HAP-1 (cell line): ENCODE data around the gene CSNK1G1.

ENCODE experiments used
- DNase-seq, 2 experiments: peaks; one replicate each; pipeline ENCODE4 v3.0.0-alpha.2; 2016 to 2020; ENCODE audit warnings: low spot score in 2 of 2
- H3K27me3 ChIP-seq: fragments of 250-450 bp; sonication (Bioruptor Pico); 2 replicates; pipeline ENCODE4 v1.5.1; 2020; ENCODE audit warnings: low read depth, mild to moderate bottlenecking, moderate library complexity
- H3K36me3 ChIP-seq: fragments of 250-450 bp; sonication (Bioruptor Pico); replicated peaks from 2 replicates; pipeline ENCODE4 v1.5.1; 2020; ENCODE audit warnings: mild to moderate bottlenecking
- H3K4me1 ChIP-seq: fragments of 250-450 bp; sonication (Bioruptor Pico); 2 replicates; pipeline ENCODE4 v1.5.1; 2020; ENCODE audit warnings: mild to moderate bottlenecking
- H3K4me3 ChIP-seq: fragments of 250-450 bp; sonication (Bioruptor Pico); 2 replicates; pipeline ENCODE4 v1.5.1; 2020; ENCODE audit warnings: mild to moderate bottlenecking, moderate library complexity
- H3K9me3 ChIP-seq: fragments of 250-450 bp; sonication (Bioruptor Pico); 2 replicates; pipeline ENCODE4 v1.5.1; 2020; ENCODE audit warnings: mild to moderate bottlenecking, moderate library complexity
- in situ Hi-C: fragments of 300-500 bp; cut with MboI; formaldehyde crosslinking; loops from 3 replicates; pipeline ENCODE4 v1.14.3; 2020; ENCODE audit warnings: low sequenced_read_pairs, inconsistent platforms, mixed read lengths

CSNK1G1 gene

GRCh38 chr15:64138331-64138941 lies 217.5 kb downstream of the CSNK1G1 start:
- no peaks in the 10 kb centered on the region for H3K27me3 ChIP-seq
- H3K9me3 ChIP-seq = no peaks in the 10 kb centered on the region
- peaks cover 51% of the 10 kb centered on the region for H3K36me3 ChIP-seq
- no peak overlapping the region for H3K4me3 ChIP-seq
- H3K4me1 ChIP-seq = no peaks in the 10 kb centered on the region
- in situ Hi-C loops = no loop called here
- no peak for DNase-seq

DNA sequence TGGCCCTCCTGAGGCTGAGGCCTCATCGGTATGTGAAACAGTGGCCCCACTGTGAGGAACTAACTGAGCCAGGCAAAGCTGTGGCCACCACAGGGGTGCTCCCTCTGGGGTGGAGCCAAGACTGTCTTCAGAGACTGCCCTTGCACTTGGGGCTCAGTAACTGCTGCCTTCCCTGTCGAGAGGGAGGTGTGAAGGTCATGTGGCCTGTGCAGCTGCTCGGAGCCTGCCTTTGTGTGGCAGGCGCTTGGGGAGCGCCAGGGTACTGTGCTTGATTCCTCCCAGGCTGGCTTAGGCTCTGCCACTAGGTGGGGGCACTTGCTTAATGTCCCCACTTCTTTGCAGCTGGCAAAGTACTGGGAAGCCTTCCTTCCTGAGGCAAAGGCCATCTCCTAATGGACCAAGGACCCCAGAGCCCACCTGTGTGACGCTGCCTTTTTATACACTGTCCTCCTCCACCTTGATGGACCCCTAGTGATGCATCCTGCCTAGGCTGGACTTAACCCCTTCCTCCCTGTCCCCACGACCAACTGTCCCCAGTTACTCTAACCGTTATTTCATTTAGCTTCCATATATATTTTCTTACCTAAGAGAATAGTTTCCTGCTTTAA lies 218.6 kb downstream of the CSNK1G1 start:
- Histone ChIP-seq H3K36me3 (peaks cover 61% of the 10 kb centered on the region), H3K9me3 (no peaks in the 10 kb centered on the region), H3K4me3 (no peak overlapping the region), H3K4me1 (no peaks in the 10 kb centered on the region), H3K27me3 (no peaks in the 10 kb centered on the region)
- no peak for DNase-seq
- in situ Hi-C loops = no loop called here

- in situ Hi-C loops = no loop called here
- H3K9me3 ChIP-seq = no peaks in the 10 kb centered on the region
- H3K4me1 ChIP-seq = no peaks in the 10 kb centered on the region
- no peaks in the 10 kb centered on the region for H3K27me3 ChIP-seq
- H3K36me3 ChIP-seq = peaks cover 69% of the 10 kb centered on the region
- no peak for DNase-seq
- no peak overlapping the region for H3K4me3 ChIP-seq
Measured at GRCh38 chr15:64136347-64136746, 219.6 kb downstream of the CSNK1G1 start.

DNA sequence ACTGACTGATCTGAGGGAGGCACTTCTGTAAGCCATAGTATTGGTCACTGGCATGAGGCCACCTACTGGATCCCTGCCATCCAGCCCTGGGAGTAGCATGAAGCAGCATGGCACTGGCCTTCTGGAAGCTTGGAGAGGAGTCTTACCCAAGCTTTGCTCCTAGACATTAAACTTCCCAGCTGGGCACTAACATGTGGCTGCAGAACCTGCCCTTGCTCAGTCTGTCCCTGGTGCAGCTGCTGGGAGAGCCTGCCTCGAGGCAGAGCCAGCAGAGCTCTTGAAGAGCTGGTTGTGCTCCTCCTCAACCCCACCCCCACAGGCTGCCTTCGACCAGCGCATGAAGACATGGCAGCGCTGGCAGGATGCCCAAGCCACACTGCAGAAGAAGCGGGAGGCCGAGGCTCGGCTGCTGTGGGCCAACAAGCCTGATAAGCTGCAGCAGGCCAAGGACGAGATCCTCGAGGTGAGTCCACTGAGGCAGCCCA lies 221.6 kb downstream of the CSNK1G1 start:
- H3K27me3 ChIP-seq = no peaks in the 10 kb centered on the region
- in situ Hi-C loops = no loop called here
- no peak overlapping the region for H3K4me3 ChIP-seq
- peaks cover 88% of the 10 kb centered on the region for H3K36me3 ChIP-seq
- DNase-seq = no peak
- no peaks in the 10 kb centered on the region for H3K4me1 ChIP-seq
- no peaks in the 10 kb centered on the region for H3K9me3 ChIP-seq

- Histone ChIP-seq H3K4me1 (no peaks in the 10 kb centered on the region), H3K36me3 (peaks cover 93% of the 10 kb centered on the region), H3K27me3 (no peaks in the 10 kb centered on the region), H3K9me3 (no peaks in the 10 kb centered on the region), H3K4me3 (no peak overlapping the region)
- in situ Hi-C loops = no loop called here
- no peak for DNase-seq
Measured at GRCh38 chr15:64133623-64134344, 222.2 kb downstream of the CSNK1G1 start.

GRCh38 chr15:64132217-64132616 lies 223.8 kb downstream of the CSNK1G1 start:
- Histone ChIP-seq H3K4me1 (no peaks in the 10 kb centered on the region), H3K27me3 (no peaks in the 10 kb centered on the region), H3K36me3 (peaks cover 96% of the 10 kb centered on the region), H3K4me3 (no peak overlapping the region), H3K9me3 (no peaks in the 10 kb centered on the region)
- in situ Hi-C loops = no loop called here
- DNase-seq = no peak

GRCh38 chr15:64131547-64131946 lies 224.4 kb downstream of the CSNK1G1 start:
- DNase-seq = no peak
- Histone ChIP-seq H3K36me3 (peaks cover 96% of the 10 kb centered on the region), H3K9me3 (no peaks in the 10 kb centered on the region), H3K27me3 (no peaks in the 10 kb centered on the region), H3K4me3 (no peak overlapping the region), H3K4me1 (no peaks in the 10 kb centered on the region)
- in situ Hi-C loops = no loop called here

GRCh38 chr15:64130159-64130558 lies 225.8 kb downstream of the CSNK1G1 start:
- no peak for DNase-seq
- H3K4me3 ChIP-seq = no peak overlapping the region
- H3K27me3 ChIP-seq = no peaks in the 10 kb centered on the region
- peaks cover 93% of the 10 kb centered on the region for H3K36me3 ChIP-seq
- H3K9me3 ChIP-seq = no peaks in the 10 kb centered on the region
- H3K4me1 ChIP-seq = no peaks in the 10 kb centered on the region
- in situ Hi-C loops = no loop called here

- peaks cover 87% of the 10 kb centered on the region for H3K36me3 ChIP-seq
Measured at GRCh38 chr15:64127521-64128270, 228.3 kb downstream of the CSNK1G1 start.

GRCh38 chr15:64125978-64126377 lies 230.0 kb downstream of the CSNK1G1 start:
- in situ Hi-C loops = no loop called here
- peaks cover 84% of the 10 kb centered on the region for H3K36me3 ChIP-seq

More at GRCh38 chr15:64127521-64128270, 228.3 kb downstream of the CSNK1G1 start:
- DNase-seq = no peak
- Histone ChIP-seq H3K4me3 (no peak overlapping the region), H3K4me1 (no peaks in the 10 kb centered on the region), H3K9me3 (no peaks in the 10 kb centered on the region), H3K27me3 (no peaks in the 10 kb centered on the region)
- in situ Hi-C loops = no loop called here

DNA sequence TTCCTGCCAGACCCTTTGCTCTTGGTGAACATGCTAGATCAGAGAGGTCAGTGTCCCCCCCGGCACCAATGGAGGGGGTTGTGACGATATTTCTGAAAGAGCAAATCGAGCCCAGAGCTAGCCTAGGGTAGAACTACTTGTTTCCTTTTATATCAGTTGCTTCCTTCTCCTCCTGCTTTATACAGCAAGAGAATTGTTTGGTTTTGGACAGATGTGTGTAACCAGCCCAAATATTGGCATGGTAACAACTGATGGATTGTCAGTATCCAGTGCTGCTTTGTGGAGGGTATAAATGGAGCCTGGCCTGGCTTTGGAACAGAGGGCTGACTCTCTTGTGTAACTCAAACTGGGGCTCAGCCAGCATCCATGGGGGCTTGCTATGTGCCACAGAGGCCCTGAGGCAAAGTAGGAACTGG lies 233.0 kb downstream of the CSNK1G1 start:
- H3K36me3 ChIP-seq = peaks cover 76% of the 10 kb centered on the region
- no peaks in the 10 kb centered on the region for H3K27me3 ChIP-seq
- no peaks in the 10 kb centered on the region for H3K9me3 ChIP-seq
- no peak for DNase-seq
- no peaks in the 10 kb centered on the region for H3K4me1 ChIP-seq
- no peak overlapping the region for H3K4me3 ChIP-seq
- in situ Hi-C loops = no loop called here

More at GRCh38 chr15:64125978-64126377, 230.0 kb downstream of the CSNK1G1 start:
- H3K4me1 ChIP-seq = no peaks in the 10 kb centered on the region
- no peak for DNase-seq
- H3K4me3 ChIP-seq = no peak overlapping the region
- no peaks in the 10 kb centered on the region for H3K27me3 ChIP-seq
- no peaks in the 10 kb centered on the region for H3K9me3 ChIP-seq

DNA sequence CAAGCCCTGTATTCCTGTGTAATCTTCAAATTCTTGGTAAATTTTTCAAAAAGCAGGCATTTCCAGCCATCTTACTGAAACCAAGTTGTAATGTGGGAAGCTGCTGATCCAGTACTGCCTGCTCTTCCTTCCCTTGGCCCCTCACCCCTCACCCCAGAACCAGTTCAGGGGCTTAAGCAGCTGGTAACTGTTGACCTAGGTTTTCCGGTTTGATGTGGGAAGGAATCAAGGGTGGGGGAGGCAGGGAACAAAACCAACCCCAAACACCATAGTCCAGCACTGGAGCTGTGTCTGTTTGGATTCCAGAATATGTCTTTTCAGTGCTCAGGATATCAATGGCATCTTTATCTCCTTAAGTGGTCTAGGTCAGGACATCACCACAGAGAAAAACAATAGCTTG lies 233.5 kb downstream of the CSNK1G1 start:
- H3K4me1 ChIP-seq = no peaks in the 10 kb centered on the region
- no peak overlapping the region for H3K4me3 ChIP-seq
- H3K9me3 ChIP-seq = no peaks in the 10 kb centered on the region
- peaks cover 76% of the 10 kb centered on the region for H3K36me3 ChIP-seq
- no peak for DNase-seq
- H3K27me3 ChIP-seq = no peaks in the 10 kb centered on the region
- in situ Hi-C loops = no loop called here

DNA sequence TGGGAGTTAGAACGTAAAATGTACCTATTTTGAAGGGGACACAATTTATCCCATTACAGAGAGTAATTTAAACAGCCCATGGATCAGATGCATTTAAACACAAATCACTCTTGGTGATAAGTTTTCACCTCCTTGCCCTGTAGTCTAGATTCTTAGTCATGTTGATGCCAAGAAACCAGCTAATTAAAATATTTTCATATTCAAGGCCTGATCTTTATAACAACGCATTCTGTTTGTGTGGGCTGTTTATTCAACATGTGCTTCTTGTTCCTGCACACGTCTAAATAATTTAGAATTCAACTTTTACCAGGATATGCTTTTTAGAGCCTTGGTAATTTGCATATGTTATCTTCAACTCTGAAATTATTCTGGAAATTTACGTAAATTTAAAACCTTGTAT lies 234.4 kb downstream of the CSNK1G1 start:
- Histone ChIP-seq H3K4me3 (no peak overlapping the region), H3K4me1 (no peaks in the 10 kb centered on the region), H3K27me3 (no peaks in the 10 kb centered on the region), H3K36me3 (peaks cover 68% of the 10 kb centered on the region), H3K9me3 (no peaks in the 10 kb centered on the region)
- in situ Hi-C loops = no loop called here
- DNase-seq = no peak
